Measurements from ENCODE around the gene KIN.

- TF ChIP-seq CTCF (IDR thresholded peaks at IDR 0.05), result no peak
- no peak for TF ChIP-seq POLR2A (IDR thresholded peaks at IDR 0.05)
- TF ChIP-seq POLR2AphosphoS5 (IDR thresholded peaks at IDR 0.05), result no peak
- no peak for TF ChIP-seq EP300 (IDR thresholded peaks at IDR 0.05)
Observed at GRCh38 chr10:7715515-7715914, 72.3 kb downstream of the KIN start.
